Stimulated activated CD4-positive, alpha-beta T cell treated with anti-CD3 and anti-CD28 coated beads, TNF-alpha, amount 100 ng/mL, for 4 hours (primary cell): ENCODE results near the gene PIK3AP1.
A peak's percentile ranks its signal among the peaks of the same experiment; 100 is the strongest.
"Not testable (repeated sequence)": the region's sequence is repeated elsewhere in the genome, so short reads cannot be mapped to it uniquely, and the experiment has no call there.

Experiments
- DNase-seq, 3 experiments: peaks; one replicate each; pipeline ENCODE4 v3.0.0-alpha.2; 2020; ENCODE audit warnings: low read depth in 3 of 3

PIK3AP1 gene, protein sequence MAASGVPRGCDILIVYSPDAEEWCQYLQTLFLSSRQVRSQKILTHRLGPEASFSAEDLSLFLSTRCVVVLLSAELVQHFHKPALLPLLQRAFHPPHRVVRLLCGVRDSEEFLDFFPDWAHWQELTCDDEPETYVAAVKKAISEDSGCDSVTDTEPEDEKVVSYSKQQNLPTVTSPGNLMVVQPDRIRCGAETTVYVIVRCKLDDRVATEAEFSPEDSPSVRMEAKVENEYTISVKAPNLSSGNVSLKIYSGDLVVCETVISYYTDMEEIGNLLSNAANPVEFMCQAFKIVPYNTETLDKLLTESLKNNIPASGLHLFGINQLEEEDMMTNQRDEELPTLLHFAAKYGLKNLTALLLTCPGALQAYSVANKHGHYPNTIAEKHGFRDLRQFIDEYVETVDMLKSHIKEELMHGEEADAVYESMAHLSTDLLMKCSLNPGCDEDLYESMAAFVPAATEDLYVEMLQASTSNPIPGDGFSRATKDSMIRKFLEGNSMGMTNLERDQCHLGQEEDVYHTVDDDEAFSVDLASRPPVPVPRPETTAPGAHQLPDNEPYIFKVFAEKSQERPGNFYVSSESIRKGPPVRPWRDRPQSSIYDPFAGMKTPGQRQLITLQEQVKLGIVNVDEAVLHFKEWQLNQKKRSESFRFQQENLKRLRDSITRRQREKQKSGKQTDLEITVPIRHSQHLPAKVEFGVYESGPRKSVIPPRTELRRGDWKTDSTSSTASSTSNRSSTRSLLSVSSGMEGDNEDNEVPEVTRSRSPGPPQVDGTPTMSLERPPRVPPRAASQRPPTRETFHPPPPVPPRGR

DNA sequence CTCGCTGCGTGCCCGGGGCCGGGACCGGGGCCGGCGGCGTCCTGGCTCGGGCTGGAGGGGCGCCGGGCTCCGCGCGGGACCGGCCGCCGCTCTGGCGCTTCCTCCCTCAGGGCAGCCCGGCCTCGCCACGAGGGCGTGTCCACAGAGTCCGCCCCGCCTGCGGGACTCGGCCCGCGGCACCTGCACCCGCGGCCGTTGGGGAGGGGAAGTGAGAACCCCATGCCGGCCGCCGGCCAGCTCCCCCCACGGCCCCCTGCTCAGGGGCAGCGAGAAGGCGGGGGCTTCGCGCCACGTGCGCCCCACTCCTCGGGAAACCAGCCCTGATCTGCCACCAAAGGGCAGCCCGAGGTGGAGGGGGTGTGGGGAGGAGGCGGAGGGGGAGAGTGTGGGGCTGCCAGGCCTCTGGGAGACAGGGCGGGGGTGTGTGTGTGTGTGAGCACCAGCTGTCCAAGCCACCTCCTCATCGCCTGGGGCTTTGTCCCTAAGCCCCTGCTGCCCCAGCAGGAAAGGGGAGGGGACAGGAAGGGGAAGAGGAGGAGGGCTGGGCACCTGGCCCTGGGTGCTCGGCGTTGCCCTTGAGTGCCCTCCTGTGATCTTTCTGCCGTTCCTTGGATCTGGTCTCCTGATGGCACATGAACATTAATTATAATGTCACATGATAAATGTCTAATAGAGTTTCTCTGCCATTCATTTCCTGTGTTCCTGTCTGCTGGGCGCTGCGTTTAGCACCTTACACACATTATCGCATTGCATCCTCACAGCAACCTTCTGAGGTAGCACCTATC, at the start of gene PIK3AP1:
TSS of gene PIK3AP1 (minus strand) at position 93 of the 785 bp plus-strand sequence. CDS start 120 bp downstream, outside the sequence.
- peak; percentile 12 to 26 (median 18) for DNase-seq

DNA sequence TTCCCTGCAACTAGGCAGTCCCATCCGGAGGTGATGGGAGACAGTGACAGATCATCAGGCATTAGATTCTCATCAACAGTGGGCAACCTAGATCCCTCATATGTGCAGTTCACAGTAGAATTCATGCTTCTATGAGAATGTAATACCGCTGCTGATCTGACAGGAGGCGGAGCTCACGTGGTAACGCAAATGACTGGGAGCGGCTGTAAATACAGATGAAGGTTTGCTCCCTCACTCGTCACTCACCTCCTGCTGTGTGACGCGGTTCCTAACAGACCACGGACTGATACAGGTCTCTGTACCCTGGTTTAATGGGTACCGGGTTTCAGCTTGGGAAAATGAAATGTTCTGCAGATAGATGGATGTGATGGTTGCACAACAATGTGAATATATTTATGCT, 47.8 kb upstream of the PIK3AP1 start:
- DNase-seq: no peak

DNA sequence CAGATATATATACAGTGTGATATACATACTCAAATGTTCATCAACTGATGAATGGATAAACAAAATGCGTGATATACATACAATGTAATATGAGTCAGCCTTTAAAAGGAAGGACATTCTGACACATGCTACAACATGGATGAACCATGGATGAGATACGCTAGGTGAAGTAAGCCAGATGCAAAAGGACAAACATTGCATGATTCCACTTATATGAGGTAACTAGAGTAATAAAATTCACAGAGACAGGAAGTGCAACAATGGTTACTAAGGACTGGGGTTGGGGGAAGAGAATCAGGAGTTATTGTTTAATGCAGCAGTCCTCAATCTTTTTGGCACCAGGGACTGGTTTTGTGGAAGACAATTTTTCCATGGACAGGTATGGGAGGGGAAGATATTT, 47.3 kb upstream of the PIK3AP1 start:
- no peak for DNase-seq

DNA sequence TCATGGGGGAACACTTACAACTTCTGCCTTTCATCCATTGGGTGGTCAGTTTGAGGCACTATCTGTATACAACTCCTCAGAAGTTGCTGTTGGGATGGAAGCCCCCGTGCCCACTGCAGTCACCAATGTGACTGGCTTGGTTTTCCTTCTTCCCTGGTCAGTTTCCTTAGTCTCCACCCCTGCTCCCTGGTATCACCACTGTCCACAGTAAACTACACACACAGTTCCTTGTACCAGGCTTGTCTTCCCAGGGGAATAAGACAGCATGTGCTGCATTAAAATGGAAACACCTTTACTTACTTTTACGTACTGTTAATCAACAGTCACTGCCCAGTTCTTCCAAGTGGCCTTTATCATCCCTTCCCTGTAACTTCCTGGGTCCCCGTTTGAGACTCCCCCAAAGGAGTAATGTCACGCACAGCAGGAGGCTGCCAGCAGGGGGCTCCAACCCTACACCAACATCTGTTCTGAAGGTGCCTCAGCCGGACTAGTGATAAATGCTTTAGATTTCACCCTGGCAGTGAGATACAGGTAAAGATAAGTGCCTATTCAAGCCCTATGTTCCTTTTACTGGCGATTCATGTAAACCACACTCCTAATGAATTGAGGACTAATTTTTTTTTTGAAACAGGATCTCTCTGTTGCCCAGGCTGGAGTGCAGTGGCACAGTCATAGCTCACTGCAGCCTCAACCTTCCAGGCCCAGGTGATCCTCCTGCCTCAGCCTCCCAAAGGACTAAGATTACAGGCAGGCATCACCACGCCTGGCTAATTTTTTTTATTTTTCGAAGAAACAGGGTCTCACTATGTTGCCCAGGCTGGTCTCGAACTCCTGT, 45.3 kb upstream of the PIK3AP1 start:
- DNase-seq: peak; percentile 57 to 66 (median 62)

DNA sequence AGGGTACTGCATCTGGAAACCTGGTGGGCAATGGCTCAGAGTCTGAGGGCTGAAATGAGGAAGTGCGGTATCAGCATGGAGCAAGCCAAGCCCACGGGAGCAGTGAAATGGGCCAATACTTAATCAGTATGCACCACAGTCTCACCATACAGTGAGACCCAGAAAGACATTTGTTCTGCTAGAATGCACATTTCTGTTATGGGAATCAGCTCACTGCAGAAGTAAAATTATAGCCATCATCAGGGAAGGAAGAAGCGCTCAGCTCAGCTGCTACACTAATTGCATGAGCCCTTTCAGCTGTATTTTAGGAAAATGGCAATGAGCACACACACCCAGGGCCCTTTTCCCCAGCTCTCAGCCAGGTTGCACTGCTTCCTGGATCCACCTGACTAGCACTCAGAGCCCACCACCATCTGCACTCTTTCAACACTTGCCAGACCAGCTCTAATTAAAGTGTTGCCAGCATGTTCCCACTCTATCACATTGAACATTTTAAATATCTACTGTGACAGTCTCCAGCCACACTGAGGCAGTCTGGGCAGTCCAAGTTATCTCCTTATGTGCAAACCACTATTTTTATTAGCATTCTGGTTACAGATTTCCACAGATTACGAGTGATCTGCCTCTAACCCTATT, 44.2 kb upstream of the PIK3AP1 start:
- DNase-seq: no peak

DNA sequence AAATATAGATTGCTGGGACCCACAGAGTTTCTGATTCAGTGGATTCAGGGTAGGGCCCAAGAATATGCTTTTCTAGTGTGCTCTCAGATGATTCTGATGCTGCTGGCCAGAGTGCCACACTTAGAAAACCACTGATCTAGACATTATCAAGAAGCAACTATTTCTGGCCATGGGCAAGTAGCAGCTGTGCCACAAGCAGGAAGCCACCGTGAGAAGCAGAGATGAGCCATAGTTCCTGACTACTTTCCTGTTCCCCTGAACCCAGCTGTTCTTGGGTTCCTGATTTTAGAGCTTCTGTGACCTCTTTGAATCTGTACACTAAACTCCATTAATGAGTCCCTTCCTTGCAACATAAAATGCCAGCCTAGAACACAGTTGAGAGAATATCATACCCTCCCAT, 38.1 kb upstream of the PIK3AP1 start:
- no peak for DNase-seq

DNA sequence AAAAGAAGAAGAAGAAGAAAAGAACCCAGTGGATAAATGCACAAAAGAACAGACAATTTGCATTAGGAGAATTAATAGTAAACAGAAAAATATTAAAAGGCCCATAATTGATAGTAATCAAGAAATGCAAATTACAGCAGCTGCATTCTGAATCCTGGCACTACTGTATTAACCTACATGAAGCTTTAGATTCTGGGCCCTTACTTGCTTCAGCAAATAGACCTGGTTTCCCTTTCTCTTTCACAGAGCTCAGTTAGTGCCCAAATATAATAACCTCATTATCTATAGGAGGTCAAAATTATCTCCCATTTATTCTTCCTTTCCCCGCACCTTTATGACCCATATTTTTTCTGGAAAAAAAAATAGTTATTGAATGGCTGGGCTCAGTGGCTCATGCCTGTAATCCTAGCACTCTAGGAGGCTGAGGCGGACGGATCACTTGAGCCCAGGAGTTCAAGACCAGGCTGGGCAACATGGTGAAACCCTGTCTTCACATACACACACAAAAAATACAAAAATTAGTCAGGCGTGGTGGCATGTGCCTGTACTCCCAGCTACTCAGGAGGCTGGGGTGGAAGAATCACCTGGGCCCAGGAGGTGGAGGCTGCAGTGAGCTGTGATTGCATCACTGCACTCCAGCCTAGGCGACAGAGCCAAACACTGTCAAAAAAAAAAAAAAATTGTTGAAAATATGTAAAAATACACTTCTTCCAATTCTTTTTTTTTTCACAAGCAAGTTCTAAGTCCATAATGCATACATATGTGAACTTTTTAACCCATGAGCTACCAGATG, 36.0 kb upstream of the PIK3AP1 start:
- DNase-seq: no peak

DNA sequence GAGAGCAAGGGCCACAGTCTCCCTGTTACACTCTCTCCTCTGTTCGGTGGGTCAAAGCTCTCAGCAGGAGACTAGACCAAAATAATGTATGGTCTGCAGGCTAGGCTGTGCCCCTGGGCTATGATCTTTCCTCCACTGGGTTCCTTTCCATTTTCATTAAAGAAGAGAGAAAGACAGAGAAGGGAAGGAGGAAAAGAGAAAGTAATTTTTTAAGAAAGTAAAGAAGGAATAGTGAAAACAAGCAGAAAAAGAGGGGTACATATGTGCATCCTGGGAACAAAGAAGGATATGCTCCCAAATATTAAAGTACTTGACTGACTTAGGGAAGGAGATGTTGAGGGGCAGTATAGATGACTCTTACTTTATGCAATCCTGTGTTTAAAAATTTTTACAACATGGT, 33.6 kb upstream of the PIK3AP1 start:
- no peak for DNase-seq

DNA sequence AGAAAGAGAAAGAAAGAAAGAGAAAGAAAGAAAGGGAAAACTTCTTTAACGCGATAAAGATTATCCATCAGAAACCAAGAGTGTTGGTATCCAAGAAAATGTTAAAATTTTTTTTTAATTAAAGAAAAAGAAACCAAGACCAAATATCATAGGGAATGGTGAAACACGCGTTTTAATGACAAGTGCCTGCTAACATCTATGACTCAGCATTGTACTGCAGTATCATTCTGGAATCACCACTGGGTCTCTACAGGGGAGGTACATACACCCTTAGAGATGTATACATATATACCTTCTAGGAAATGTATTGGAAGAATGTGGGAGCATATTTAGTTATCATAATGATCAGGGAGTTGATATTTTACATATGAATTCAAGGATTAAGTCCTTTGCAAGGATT, 32.1 kb upstream of the PIK3AP1 start:
- DNase-seq: no peak

DNA sequence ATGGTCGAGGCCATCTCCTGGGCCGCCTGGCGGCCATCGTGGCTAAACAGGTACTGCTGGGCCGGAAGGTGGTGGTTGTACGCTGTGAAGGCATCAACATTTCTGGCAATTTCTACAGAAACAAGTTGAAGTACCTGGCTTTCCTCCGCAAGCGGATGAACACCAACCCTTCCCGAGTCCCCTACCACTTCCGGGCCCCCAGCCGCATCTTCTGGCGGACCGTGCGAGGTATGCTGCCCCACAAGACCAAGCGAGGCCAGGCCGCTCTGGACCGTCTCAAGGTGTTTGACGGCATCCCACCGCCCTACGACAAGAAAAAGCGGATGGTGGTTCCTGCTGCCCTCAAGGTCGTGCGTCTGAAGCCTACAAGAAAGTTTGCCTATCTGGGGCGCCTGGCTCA, 30.0 kb upstream of the PIK3AP1 start:
- not testable (repeated sequence) for DNase-seq

DNA sequence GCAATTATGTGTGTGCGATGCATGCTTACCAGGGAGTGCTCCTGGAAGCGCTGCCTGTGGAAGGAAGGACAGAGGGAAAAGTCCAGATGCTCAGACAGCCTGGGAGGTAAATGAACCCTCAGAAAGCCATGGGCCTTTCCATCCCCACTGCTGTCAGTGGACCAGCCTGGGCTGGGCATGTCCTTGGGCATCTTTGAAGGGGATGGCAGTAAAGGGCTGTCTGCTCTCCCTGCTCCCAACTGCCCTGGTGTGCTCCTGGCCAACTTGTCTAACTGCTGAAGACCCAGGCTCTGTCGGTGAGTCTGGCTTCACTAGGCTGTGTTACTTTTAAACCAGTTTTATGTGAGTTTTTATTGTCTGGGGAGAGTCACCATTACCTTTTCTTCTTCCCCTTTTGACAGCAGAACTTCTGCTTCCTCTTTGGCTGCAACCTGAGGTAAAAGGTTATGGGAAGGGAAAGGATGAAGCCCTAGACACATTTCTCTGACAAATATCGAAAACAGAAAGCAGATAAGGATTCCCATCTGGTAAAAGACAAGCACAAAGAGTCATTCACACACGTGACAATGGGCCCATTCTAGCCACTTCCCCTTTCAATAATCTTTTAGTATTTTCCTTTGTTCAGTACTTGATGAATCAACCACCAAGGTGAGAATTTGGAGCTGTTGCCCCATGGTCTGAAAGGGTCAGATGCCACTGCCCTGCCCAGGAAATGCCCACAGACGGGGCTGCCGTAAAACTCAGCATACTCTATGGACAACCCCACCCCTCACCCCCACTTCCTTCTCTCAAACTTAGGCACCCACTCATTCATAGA, 27.6 kb upstream of the PIK3AP1 start:
- DNase-seq: no peak

DNA sequence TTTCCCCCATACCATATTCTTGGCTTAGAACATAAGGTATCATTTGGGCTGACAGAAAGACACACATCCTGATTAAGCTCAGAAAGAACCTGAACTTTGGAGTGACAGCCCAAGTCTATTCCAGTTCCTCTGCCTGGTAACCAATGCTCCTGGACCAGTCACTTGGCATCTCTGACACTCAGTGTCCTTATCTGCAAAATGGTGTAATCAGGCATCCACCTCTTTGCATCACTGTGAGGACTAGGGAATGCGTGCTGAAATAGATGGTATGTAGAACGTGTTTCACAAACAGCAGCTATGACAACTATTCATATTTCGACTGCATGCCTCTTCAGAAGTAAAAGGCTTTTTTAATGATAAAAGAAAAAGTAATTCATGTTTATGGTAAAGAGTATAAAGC, 26.2 kb upstream of the PIK3AP1 start:
- DNase-seq: no peak

DNA sequence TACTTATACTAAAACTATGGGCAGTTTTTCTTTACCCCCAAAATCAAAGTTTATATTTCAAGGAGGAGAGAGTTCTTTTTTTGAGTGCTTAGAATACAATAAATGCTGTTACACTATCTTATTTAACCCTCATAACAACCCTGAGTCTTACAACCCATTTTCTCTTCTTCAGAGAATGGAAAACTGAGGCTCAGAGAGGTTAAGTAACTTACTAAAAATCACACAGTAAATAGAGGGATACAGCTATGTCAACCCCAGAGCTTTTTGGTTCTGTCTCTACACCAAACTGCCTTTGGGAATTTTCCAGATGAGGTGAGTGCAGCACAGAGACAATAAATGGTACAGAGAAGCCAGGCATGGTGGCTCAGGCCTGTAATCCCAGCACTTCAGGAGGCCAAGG, 25.6 kb upstream of the PIK3AP1 start:
- no peak for DNase-seq

DNA sequence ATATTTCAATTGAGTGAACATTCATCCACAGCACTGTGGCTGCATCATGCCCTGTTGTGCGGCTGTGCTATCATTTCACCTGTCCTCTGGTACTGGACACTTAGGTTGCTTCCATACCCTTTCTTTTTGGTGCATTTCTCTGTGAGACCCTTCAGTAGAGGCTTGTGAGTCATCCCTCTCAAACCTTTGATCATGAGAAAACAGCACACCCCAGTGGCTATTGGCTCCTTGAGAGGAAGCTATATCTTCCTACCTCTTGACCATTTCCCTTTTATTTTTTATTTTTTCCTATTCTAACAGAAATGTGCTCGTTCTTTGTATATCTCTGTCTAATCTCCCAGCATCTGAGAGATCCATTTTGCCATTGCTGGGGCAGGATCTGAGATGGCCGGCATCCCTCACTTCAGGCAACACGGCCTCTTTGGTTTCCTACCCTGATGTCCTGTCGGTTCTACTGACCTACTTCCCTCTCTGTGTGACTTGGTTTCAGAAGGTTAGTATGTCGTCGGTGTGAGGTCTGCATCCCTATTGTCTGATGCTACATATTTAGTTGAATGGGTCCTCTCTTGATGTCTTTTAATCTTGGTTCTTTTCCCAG, 23.8 kb upstream of the PIK3AP1 start:
- no peak for DNase-seq

DNA sequence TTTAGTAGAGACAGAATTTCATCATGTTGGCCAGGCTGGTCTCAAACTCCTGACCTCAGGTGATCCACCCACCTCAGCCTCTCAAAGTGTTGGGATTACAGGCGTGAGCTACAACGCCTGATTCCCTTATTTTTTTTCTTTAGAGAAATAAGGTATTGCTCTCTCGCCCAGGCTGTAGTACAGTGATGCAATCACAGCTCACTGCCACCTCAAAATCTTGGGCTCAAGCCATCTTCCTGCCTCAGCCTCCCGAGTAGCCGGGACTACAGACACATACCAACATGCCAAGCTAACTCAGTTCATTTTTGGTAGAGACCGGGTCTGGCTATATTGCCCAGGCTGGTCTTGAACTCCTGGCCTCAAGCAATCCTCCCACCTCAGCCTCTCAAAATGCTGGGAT, 21.2 kb upstream of the PIK3AP1 start:
- not testable (repeated sequence) for DNase-seq

DNA sequence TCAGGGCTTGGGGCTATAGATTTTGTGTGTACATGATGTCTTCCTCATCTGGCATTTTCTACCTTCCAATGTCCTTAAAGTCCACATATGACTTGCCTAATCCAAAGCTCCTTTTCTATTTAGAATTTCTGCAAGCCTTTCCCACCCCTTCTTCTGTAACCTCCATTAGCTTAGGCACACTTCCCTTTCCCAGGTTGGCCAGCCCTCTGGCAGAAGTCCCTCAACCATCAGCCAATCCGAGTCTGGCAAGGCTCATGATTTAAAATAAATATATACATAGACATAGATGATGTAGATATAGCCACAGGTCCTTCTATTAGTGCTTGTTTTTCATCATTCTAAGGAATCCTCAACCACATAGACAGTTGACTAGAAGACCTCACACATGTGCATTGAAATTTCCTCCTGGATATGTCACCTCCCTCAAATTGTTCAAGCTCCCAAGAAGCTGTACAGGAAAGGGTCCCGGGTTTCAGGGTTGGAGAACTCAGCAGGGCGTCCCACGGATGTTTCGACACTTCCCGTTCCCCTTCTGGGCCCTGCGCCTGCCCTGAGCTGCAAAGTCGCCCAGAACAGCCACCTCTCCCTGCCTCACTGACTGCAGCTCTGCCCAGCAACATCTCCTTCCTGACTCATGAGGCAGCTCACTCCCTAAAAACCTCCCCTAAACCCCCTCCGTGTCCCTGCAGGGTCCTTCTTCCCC, 20.4 kb upstream of the PIK3AP1 start:
- DNase-seq: no peak

DNA sequence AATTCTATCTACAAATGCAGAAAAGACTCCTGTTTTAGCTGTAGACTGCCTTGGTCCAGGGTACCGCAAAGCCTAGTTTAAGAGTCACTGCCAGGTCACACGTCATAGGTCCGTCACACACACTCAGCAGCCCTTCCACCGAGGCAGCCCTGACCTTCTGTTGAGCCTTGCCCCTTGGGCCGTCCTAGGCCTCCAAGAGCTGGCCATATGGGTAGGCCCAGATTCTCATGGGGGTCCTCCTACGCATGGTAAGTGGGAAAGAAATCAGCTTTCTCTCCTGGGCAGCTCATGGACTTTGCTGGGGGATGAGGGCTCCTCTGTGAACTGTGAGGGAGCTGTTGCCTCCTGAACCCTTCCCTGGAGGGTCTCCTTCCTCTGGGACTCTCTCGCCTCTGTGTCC, 19.8 kb upstream of the PIK3AP1 start:
- no peak for DNase-seq

DNA sequence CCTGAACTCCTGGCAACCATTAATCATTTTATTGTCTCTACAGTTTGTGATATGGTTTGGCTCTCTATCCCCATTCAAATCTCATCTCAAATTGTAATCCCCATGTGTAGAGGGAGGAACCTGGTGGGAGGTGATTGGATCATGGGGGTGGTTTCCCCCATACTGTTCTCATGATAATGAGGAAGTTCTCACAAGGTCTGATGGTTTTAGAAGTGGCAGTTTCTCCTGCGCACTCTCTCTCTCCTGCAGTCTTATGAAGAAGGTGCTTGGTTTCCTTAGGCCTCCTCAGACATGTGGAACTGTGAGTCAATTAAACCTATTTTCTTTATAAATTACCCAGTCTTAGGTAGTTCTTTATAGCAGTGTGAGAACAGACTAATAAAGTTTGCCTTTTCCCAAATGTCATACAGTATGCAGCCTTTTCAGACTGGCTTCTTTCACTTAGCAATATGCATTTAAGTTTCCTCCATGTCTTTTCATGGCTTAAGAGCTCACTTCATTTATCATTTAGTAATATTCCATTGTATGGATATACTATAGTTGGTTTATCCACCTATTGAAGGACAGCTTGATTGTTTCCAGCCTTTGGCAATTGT, 17.1 kb upstream of the PIK3AP1 start:
- DNase-seq: not testable (repeated sequence)
